ENCODE data around the gene PPP1R15B.

PPP1R15B gene

DNA sequence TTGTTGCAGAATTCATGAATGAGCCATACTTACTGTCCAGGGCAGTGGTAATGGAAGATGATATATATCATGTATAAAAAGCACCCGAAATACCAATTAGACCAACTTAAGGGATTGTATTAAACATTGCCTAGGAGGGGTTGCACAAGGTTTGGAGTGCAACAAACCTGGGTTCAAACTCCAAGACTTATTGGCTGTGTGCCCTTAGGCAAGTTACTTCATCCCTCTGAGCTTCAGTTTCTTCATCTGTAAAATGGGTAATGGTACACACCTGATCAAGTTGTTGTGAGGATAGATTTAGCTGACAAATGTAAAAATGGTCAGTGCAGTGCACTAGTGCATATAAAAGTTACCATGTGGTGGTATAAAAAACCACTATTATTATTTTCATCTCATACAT lies 9.8 kb upstream of the PPP1R15B start:
- FAIRE-seq: no peak
- DNase-seq (ENCODE audit: low spot score): no peak

- FAIRE-seq: no peak
- no peak for DNase-seq (ENCODE audit: low spot score)
These were observed 8.7 kb upstream of the PPP1R15B start for GRCh38 chr1:204420039-204421004.

GRCh38 chr1:204419064-204419403 lies 7.4 kb upstream of the PPP1R15B start:
- peak; percentile 71 for FAIRE-seq
- DNase-seq (ENCODE audit: low spot score): peak; percentile 88

GRCh38 chr1:204418174-204419063 lies 6.8 kb upstream of the PPP1R15B start:
- FAIRE-seq: no peak
- DNase-seq (ENCODE audit: low spot score): peak; percentile 61

GRCh38 chr1:204417074-204417997 lies 5.7 kb upstream of the PPP1R15B start:
- peak; percentile 98 for FAIRE-seq
- DNase-seq (ENCODE audit: low spot score): peak; percentile 100

DNA sequence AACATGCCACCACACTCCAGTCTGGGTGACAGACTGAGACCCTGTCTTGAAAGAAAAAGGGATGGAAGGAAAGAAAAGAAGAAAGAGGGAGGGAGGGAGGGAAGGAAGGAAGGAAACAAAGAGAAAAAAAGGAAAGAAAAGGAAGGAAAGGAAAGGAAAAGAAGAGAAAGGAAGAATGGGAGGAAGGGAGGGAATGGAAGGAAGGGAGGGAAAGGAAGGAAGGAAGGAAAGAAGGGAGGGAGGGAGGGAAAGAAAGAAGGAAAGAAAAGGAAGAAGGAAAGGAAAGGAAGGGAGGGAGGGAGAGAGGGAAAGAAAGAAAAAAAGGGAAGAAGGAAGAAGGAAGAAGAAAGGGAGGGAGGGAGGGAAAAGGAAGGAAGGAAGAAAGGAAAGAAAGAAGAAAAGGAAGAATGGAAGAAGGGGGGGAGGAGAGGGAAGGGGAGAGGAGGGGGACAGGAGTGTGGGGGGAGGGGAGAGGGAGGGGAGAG lies 5.0 kb upstream of the PPP1R15B start:
- FAIRE-seq (no peak), DNase-seq (ENCODE audit: low spot score) (no peak)

DNA sequence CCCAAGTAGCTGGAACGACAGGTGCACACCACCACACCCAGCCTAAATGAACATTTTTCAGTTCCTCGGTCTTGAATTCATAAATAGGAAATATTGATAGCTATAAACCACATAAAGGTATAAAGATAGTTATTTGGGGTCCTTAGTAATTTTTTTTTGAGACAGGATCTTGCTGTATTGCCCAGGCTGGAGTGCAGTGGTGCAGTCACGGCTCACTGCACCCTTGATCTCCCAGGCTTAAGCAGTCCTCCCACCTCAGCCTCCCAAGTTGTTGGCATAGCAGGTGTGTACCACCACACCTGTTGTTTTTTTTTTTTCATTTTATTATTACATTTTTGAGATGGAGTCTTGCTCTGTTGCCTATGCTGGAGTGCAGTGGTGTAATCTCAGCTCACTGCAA lies 3.7 kb upstream of the PPP1R15B start:
- DNase-seq (ENCODE audit: low spot score) (no peak), FAIRE-seq (no peak)

DNA sequence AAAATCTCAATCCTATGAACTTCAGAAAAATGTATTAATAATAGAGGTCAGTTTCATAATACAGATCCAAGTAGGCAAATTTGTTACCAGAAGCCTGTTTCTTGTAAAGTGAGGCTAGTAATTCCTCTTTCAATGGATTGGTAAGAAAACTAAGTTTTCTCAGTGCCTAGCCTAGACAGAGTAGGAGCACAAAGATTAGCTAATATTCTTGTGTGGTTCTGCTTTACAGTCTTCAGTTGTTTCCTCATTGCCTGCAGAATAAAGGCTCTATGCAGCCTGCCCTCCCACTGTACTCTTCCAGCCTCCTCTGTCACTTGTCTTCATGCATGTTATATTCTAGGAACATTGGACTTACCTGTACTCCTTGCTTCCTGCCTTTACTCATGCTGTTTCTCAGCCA lies 2.4 kb upstream of the PPP1R15B start:
- FAIRE-seq: no peak
- no peak for DNase-seq (ENCODE audit: low spot score)

DNA sequence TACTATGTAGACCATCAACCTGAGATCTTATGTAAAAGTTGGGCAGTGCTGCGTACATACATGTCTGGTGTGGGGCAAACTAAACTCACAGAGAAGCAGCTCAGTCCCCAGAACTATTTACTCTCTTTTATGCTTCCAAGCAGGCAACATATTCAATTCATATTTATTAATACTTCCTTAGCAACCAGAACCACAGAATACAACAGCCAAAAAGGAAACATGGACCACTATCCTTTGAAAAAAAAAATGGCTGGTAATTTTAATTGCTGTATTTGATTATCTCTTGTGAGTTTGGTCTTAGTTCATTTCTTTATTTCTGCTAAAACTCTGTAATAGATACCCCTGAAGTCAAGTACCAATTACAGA lies 1.5 kb upstream of the PPP1R15B start:
- FAIRE-seq: no peak
- DNase-seq (ENCODE audit: low spot score): no peak

DNA sequence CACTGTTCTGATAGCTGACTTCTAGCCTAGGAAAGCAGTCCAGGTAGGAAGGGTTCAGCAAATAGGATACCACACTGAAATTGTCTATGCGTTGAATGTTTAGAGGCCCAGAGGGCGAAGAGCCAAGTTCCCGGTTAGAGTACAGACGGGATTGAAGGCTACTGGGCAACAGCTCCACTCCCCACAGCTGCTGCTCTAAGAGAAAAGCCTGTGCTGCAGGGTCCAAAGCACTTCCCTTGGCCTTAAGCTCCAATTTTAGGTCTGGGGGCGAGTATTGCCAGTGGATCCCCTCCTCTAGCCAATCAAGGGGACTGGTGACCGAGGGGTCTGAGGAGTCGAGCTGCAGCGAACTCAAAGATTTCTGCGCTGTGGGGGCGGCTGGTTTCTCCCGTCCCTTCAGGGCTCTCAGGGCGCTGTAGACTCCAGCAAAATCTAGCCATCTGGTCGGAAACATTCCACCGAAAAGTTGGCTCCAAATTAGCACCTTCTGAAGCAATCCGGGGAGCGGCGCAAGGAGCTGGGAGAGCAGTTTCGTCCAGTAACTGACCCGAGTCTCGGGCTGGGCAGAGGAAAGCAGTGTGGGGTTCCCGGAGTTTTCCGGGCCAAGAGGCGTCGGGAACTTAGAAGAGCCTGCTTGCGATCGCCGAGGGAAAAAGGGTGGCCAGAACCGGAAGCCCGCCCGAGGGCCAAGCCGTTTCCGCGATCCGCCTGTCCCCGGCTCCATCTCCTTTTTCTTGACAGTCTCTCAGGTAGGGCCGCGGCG lies 748 bp downstream of the PPP1R15B start:
- FAIRE-seq (no peak), DNase-seq (ENCODE audit: low spot score) (no peak)

GRCh38 chr1:204409836-204410687 lies 1.6 kb downstream of the PPP1R15B start:
- FAIRE-seq (no peak), DNase-seq (ENCODE audit: low spot score) (no peak)

- DNase-seq (ENCODE audit: low spot score) (no peak), FAIRE-seq (no peak)
These were observed 2.5 kb downstream of the PPP1R15B start for GRCh38 chr1:204409123-204409522.

- FAIRE-seq (no peak), DNase-seq (ENCODE audit: low spot score) (no peak)
These were observed 3.0 kb downstream of the PPP1R15B start for GRCh38 chr1:204408602-204409001.

DNA sequence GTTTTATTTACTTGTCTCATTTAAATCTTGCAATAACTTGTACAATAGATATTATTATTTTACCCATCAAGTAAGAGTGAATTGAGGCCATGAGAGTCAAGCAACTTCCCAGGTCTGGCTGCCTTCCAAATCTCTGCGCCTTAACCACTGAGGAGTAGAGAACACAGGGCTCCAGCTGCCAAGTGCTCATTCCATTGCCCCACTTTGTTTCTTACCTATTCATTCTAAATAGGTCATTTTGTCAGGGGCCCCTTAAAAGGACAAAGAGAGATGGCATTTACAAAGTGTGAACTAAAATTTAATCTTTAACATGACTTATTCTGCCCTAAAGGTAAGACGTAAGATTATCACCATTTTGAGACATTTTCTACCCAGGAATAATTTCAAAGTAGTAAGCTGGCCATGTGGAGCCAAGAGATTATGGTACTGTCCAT lies 3.5 kb downstream of the PPP1R15B start:
- DNase-seq (ENCODE audit: low spot score): peak; percentile 42

GRCh38 chr1:204407295-204407971 lies 4.2 kb downstream of the PPP1R15B start:
- FAIRE-seq: no peak
- no peak for DNase-seq (ENCODE audit: low spot score)

More for the DNA sequence above, 3.5 kb downstream of the PPP1R15B start:
- peak; percentile 63 for FAIRE-seq

GRCh38 chr1:204406621-204407020 lies 5.0 kb downstream of the PPP1R15B start:
- FAIRE-seq: no peak
- DNase-seq (ENCODE audit: low spot score): no peak

DNA sequence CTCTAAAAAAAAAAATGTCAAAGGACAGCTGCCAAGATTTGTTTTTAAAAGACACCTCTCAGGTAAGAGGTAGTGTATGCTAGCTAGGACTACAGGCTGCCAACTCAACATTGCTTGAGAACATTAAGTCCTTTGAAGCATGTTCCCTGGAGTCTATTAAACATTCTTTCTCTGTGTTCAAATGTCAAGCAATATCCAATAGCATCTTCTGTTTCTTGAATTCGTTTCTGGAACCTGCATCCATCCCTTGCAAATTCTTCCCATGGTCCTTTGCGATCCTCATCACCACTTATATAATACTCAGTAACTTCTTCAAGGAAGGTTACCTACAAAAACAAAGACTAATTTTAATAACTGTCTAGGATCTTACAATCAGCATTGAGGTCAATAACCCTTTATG lies 5.6 kb downstream of the PPP1R15B start:
- DNase-seq (ENCODE audit: low spot score): no peak
- no peak for FAIRE-seq

DNA sequence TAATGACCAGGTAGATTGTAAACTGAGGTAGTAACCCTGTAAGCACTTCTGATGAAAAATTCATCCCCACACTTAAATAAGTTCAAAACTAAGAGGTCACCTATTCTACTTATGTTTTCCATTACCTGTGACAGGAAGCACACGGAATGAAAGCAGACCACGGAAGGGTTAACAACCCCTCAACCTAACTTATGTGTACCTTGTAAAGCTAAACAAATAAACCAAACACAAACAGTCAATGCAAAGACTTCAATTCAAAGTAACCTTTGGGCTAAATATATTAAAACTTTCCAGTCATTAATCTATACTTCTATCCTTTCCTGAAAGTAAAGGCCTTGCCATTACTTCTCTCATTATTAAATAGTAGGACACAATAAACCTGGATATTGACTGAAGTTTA lies 7.0 kb downstream of the PPP1R15B start:
- no peak for DNase-seq (ENCODE audit: low spot score)
- FAIRE-seq: no peak

DNA sequence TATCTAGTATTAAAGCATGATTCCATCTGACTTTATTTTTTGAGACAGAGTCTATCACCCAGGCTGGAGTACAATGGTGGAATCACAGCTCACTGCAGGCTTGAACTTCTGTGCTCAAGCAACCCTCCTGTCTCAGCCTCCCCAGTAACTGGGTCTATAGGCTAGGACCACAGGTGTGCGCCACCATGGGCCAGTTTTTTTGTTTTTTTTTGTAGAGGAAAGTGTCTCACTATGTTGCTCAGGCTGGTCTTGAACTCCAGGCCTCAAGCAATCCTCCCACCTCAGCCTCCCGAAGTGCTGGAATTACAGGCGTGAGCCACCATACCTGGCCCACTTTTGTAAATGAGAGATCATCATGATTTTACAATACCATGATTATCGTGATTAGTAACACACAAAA lies 9.2 kb downstream of the PPP1R15B start:
- DNase-seq (ENCODE audit: low spot score): no peak
- FAIRE-seq: no peak

Data from RCC 7860 (cell line).